IMR-90 (cell line): ENCODE data around the gene USP24. TPM values are rescaled to one million over a fixed set of nuclear protein-coding genes. Genes with fewer than 3 reads are reported as not detected.

Experiments
- ATAC-seq: fragments of 200-7000 bp; cut with Tn5 transposase; 2 replicates; pipeline ENCODE4 v1.9.1; 2020; ENCODE audit warnings: low read depth, mild to moderate bottlenecking, moderate library complexity
- BruUV-seq: library from RNA; stranded (reverse); fragments of 400-500 nt; replicated peaks from 2 replicates; lab custom pipeline; 2021; lab: Mats Ljungman, UMichigan
- CTCF ChIA-PET: fragments of 300-600 bp; formaldehyde crosslinking; extraction: SDS; loops from one replicate; lab custom pipeline; 2021; ENCODE audit warnings: antibody characterized with exemption; lab: Yijun Ruan, JAX
- POLR2A ChIA-PET: fragments of 300-600 bp; sonication (Branson Sonifier 250); formaldehyde crosslinking; loops from one replicate; lab custom pipeline; 2022; ENCODE audit warnings: antibody characterized with exemption; ENCODE audit not compliant: unreplicated experiment; lab: Charles Lee
- DNase-seq: peaks from one replicate; pipeline ENCODE4 v3.0.0; 2013
- H2AFZ ChIP-seq: replicated peaks from 2 replicates; pipeline ENCODE3; 2013; ENCODE audit warnings: low read length, mild to moderate bottlenecking; ENCODE audit not compliant: poor library complexity
- H2AK5ac ChIP-seq: 2 replicates; pipeline ENCODE4 v1.6.1; 2013; ENCODE audit warnings: low read depth, low read length, inconsistent platforms
- H2AK9ac ChIP-seq: replicated peaks from 2 replicates; pipeline ENCODE3; 2013; ENCODE audit warnings: mild to moderate bottlenecking, low read depth, low read length, moderate library complexity; ENCODE audit not compliant: poor library complexity
- H2BK120ac ChIP-seq: 2 replicates; pipeline ENCODE4 v1.6.1; 2013; ENCODE audit warnings: low read depth, low read length, inconsistent platforms
- H2BK15ac ChIP-seq: 3 replicates; pipeline ENCODE4 v1.6.1; 2013; ENCODE audit warnings: low read depth, low read length, inconsistent platforms
- H2BK20ac ChIP-seq: 2 replicates; pipeline ENCODE4 v1.6.1; 2013; ENCODE audit warnings: low read depth, mild to moderate bottlenecking, inconsistent platforms, low read length, moderate library complexity
- H2BK5ac ChIP-seq: 2 replicates; pipeline ENCODE4 v1.6.1; 2013; ENCODE audit warnings: mild to moderate bottlenecking, low read depth, low read length, inconsistent platforms; ENCODE audit not compliant: poor library complexity, severe bottlenecking
- H3K14ac ChIP-seq: replicated peaks from 2 replicates; pipeline ENCODE4 v1.6.1; 2013; ENCODE audit warnings: low read depth, low read length, inconsistent platforms
- H3K18ac ChIP-seq: 2 replicates; pipeline ENCODE4 v1.6.1; 2013; ENCODE audit warnings: low read depth, low read length, control low read depth
- H3K23ac ChIP-seq: 2 replicates; pipeline ENCODE4 v1.6.1; 2013; ENCODE audit warnings: low read depth, low read length, inconsistent platforms
- H3K27ac ChIP-seq: 2 replicates; pipeline ENCODE4 v1.5.1; 2013; ENCODE audit warnings: mild to moderate bottlenecking, control low read depth, low read length; ENCODE audit not compliant: insufficient read depth
- H3K27me3 ChIP-seq: 2 replicates; pipeline ENCODE4 v1.6.1; 2013; ENCODE audit warnings: low read length; ENCODE audit not compliant: control insufficient read depth, insufficient read depth
- H3K36me3 ChIP-seq: 2 replicates; pipeline ENCODE4 v1.6.1; 2013; ENCODE audit warnings: low read length, mixed read lengths; ENCODE audit not compliant: control insufficient read depth, insufficient read depth
- H3K4ac ChIP-seq: 2 replicates; pipeline ENCODE4 v1.6.1; 2013; ENCODE audit warnings: low read depth, low read length, inconsistent platforms
- H3K4me1 ChIP-seq: 2 replicates; pipeline ENCODE4 v1.6.1; 2013; ENCODE audit warnings: low read length, mixed read lengths; ENCODE audit not compliant: control insufficient read depth, insufficient read depth
- H3K4me2 ChIP-seq: 2 replicates; pipeline ENCODE4 v1.6.1; 2013; ENCODE audit warnings: low read depth, mild to moderate bottlenecking, control low read depth, low read length, moderate library complexity
- H3K4me3 ChIP-seq: 2 replicates; pipeline ENCODE4 v1.5.1; 2013; ENCODE audit warnings: low read depth, mild to moderate bottlenecking, control low read depth, low read length, moderate library complexity; ENCODE audit not compliant: insufficient read depth
- H3K56ac ChIP-seq: 2 replicates; pipeline ENCODE4 v1.6.1; 2013; ENCODE audit warnings: low read length, inconsistent platforms; ENCODE audit not compliant: insufficient read depth; ENCODE audit errors: extremely low read depth
- H3K79me1 ChIP-seq, 2 experiments: 2 replicates each; pipeline ENCODE4 v1.6.1; 2013; ENCODE audit warnings: low read length in 2 of 2, inconsistent platforms in 1 of 2, low read depth in 1 of 2
- H3K9ac ChIP-seq: 2 replicates; pipeline ENCODE4 v1.6.1; 2013; ENCODE audit warnings: low read depth, low read length, control low read depth
- H3K9me1 ChIP-seq: 2 replicates; pipeline ENCODE4 v1.6.1; 2013; ENCODE audit warnings: low read length, inconsistent platforms; ENCODE audit not compliant: insufficient read depth
- H3K9me3 ChIP-seq: 2 replicates; pipeline ENCODE4 v1.6.1; 2013; ENCODE audit warnings: low read length; ENCODE audit not compliant: control insufficient read depth, insufficient read depth
- H4K20me1 ChIP-seq: 2 replicates; pipeline ENCODE4 v1.6.1; 2013; ENCODE audit warnings: low read length, inconsistent platforms; ENCODE audit not compliant: insufficient read depth
- H4K5ac ChIP-seq: 2 replicates; pipeline ENCODE4 v1.6.1; 2013; ENCODE audit warnings: mild to moderate bottlenecking, low read depth, low read length, control low read depth
- H4K8ac ChIP-seq, 2 experiments: 2 replicates each; pipeline ENCODE4 v1.6.1; 2013; ENCODE audit warnings: low read depth in 2 of 2, low read length in 2 of 2, control low read depth in 1 of 2, inconsistent platforms in 1 of 2
- H4K91ac ChIP-seq: 2 replicates; pipeline ENCODE4 v1.6.1; 2013; ENCODE audit warnings: low read depth, low read length, inconsistent platforms; ENCODE audit not compliant: insufficient read depth
- CTCF ChIP-seq: conservative IDR thresholded peaks from 2 replicates; pipeline ENCODE4 v1.5.1; 2012; ENCODE audit warnings: mild to moderate bottlenecking, low read depth, low read length, improper control_type of control experiment
- FOS ChIP-seq: fragments of 150-350 bp; IDR thresholded peaks from 2 replicates; pipeline ENCODE4 v1.6.1; 2016; ENCODE audit warnings: low read depth, low read length
- MXI1 ChIP-seq: IDR thresholded peaks from 2 replicates; pipeline ENCODE4 v1.6.1; 2012; ENCODE audit warnings: low read depth, mild to moderate bottlenecking, low read length, moderate library complexity, borderline replicate concordance
- RAD21 ChIP-seq: IDR thresholded peaks from 2 replicates; pipeline ENCODE4 v1.6.1; 2012; ENCODE audit warnings: low read length, improper control_type of control experiment
- RCOR1 ChIP-seq: IDR thresholded peaks from 2 replicates; pipeline ENCODE4 v1.6.1; 2012; ENCODE audit warnings: mild to moderate bottlenecking, low read length, improper control_type of control experiment; ENCODE audit not compliant: insufficient replicate concordance
- USF2 ChIP-seq: fragments of 150-350 bp; IDR thresholded peaks from 2 replicates; pipeline ENCODE4 v1.6.1; 2017; ENCODE audit warnings: mild to moderate bottlenecking, antibody characterized with exemption, low read length, low read depth
- WGBS, 2 experiments: methylation state at CpG; one replicate each; pipeline versions ENCODE4 v1.1.5 to v1.1.7; 2013; ENCODE audit warnings: missing lambda C conversion rate in 2 of 2; ENCODE audit not compliant: insufficient read length in 1 of 2; ENCODE audit errors: extremely low coverage in 2 of 2; 5-methylcytosine and 5-hydroxymethylcytosine counted together
- dilution Hi-C: fragments of 300-500 bp; cut with HindIII; formaldehyde crosslinking; loops from one replicate; pipeline ENCODE4 v1.14.3; 2018; ENCODE audit warnings: low sequenced_read_pairs; ENCODE audit not compliant: unreplicated experiment
- in situ Hi-C: fragments of 300-500 bp; cut with MboI; formaldehyde crosslinking; loops from 3 replicates; pipeline ENCODE4 v1.14.3; 2019; ENCODE audit warnings: low sequenced_read_pairs, inconsistent platforms, mixed read lengths
- intact Hi-C: fragments of 100-400 bp; cut with micrococcal nuclease; formaldehyde crosslinking; loops from 2 replicates; pipeline ENCODE4 v1.10.0; 2022
- polyA plus RNA-seq, 3 experiments: library from polyadenylated mRNA; depleted of rRNA; stranded (reverse); fragments of >200 nt; gene quantifications; 2 replicates each; pipeline ENCODE4 v1.2.3, GENCODE V29; 2012; ENCODE audit warnings: low replicate concordance in 1 of 3
- total RNA-seq: library from RNA; depleted of rRNA; stranded (reverse); fragments of >200 nt; gene quantifications from 2 replicates; pipeline ENCODE4 v1.2.3, GENCODE V29; 2012

The USP24 gene
- total and polyA plus RNA-seq, 2 of the 4 experiments (the other 2 are of a cell fraction), result 8.4 to 36.7 TPM

GRCh38 chr1:55063577-55063942, 151.6 kb downstream of the USP24 start:
- Histone ChIP-seq H2BK5ac (no peak overlapping the region), H2BK120ac (no peak overlapping the region), H4K91ac (no peak overlapping the region), H3K18ac (no peak overlapping the region), H3K4ac (no peak overlapping the region), H4K5ac (no peak overlapping the region), H3K27ac (no peak overlapping the region), H2AFZ (no peak overlapping the region), H4K20me1 (peaks cover 18% of the 10 kb centered on the region), H2BK20ac (no peak overlapping the region), H3K9me3 (no peaks in the 10 kb centered on the region), H3K23ac (no peak overlapping the region), H2AK5ac (no peak overlapping the region), H3K4me1 (peaks cover 6% of the 10 kb centered on the region), H3K56ac (no peak overlapping the region), H3K9me1 (peaks cover 25% of the 10 kb centered on the region), H2AK9ac (no peak overlapping the region), H3K27me3 (peaks cover 16% of the 10 kb centered on the region), H3K36me3 (peaks cover 13% of the 10 kb centered on the region), H3K4me2 (no peak overlapping the region), H3K14ac (no peak overlapping the region), H3K9ac (no peak overlapping the region), H4K8ac (no peak overlapping the region), H3K4me3 (no peak overlapping the region), H2BK15ac (no peak overlapping the region), H3K79me1 (no peaks in the 10 kb centered on the region)
- ATAC-seq (no peak), DNase-seq (no peak)
- in situ Hi-C loops (no loop called here), dilution Hi-C loops (no loop called here), intact Hi-C loops (no loop called here)
- ChIA-PET CTCF (no interaction called here), POLR2A (no interaction called here)
- TF ChIP-seq FOS (no peak), RCOR1 (no peak), MXI1 (no peak), USF2 (no peak), RAD21 (no peak), CTCF (no peak)
- WGBS, 2 experiments, result 60% methylated on average over 1 of the region's 9 CpGs; no CpG with 5 or more reads in 1 of the 2 experiments
- no TSS peak for BruUV-seq
